Measurements from ENCODE around the gene NRG3.

DNA sequence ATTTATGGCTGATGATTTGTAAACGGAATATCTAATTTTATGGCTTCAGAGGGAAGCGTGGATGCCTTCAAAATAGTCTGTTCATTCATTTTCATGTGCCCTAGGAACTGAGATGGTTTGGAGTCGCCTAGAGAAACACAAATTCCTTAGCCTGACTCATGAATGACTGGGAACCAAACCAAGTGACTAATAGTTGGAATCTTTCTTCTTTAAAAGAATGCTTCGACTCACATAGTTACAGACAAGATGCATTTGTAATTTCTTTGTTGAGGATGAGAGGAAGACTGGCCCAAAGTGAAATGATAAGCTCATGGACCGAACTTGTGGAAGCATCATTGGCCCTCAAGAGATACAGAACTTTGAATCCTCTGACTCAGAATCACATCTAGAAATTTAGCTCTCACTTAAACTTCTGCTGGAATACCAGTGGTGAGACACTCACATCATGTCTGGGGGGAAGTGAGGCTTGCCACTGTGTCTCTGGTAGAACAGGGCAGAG lies 1107.2 kb downstream of the NRG3 start:
- TF ChIP-seq CSDC2 (CRISPR knock-in tag; IDR thresholded peaks at IDR 0.05) (no peak), ESRRG (CRISPR knock-in tag; IDR thresholded peaks at IDR 0.05) (no peak), PPARA (CRISPR knock-in tag; IDR thresholded peaks at IDR 0.05; ENCODE audit: borderline replicate concordance) (no peak)
- TF ChIP-seq, protein P1, sequence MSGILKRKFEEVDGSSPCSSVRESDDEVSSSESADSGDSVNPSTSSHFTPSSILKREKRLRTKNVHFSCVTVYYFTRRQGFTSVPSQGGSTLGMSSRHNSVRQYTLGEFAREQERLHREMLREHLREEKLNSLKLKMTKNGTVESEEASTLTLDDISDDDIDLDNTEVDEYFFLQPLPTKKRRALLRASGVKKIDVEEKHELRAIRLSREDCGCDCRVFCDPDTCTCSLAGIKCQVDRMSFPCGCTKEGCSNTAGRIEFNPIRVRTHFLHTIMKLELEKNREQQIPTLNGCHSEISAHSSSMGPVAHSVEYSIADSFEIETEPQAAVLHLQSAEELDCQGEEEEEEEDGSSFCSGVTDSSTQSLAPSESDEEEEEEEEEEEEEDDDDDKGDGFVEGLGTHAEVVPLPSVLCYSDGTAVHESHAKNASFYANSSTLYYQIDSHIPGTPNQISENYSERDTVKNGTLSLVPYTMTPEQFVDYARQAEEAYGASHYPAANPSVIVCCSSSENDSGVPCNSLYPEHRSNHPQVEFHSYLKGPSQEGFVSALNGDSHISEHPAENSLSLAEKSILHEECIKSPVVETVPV (CRISPR knock-in tag; IDR thresholded peaks at IDR 0.05), result no peak
- TF ChIP-seq, protein P2, sequence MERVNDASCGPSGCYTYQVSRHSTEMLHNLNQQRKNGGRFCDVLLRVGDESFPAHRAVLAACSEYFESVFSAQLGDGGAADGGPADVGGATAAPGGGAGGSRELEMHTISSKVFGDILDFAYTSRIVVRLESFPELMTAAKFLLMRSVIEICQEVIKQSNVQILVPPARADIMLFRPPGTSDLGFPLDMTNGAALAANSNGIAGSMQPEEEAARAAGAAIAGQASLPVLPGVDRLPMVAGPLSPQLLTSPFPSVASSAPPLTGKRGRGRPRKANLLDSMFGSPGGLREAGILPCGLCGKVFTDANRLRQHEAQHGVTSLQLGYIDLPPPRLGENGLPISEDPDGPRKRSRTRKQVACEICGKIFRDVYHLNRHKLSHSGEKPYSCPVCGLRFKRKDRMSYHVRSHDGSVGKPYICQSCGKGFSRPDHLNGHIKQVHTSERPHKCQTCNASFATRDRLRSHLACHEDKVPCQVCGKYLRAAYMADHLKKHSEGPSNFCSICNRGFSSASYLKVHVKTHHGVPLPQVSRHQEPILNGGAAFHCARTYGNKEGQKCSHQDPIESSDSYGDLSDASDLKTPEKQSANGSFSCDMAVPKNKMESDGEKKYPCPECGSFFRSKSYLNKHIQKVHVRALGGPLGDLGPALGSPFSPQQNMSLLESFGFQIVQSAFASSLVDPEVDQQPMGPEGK (CRISPR knock-in tag; IDR thresholded peaks at IDR 0.05; ENCODE audit: borderline replicate concordance), result no peak
